Mesothelial cell of epicardium (in vitro differentiated cells): ENCODE measurements around the gene CSK. TPM values are rescaled to one million over a fixed set of nuclear protein-coding genes. Genes with fewer than 3 reads are reported as not detected.

Experiments used
- DNase-seq, 2 experiments: peaks; one replicate each; pipeline ENCODE4 v3.0.0; 2021; ENCODE audit warnings: low spot score in 2 of 2; ENCODE audit not compliant: unreplicated experiment in 2 of 2
- H3K27ac Mint-ChIP-seq: 2 replicates; pipeline ENCODE4 v1.8.0; 2021; ENCODE audit warnings: mixed read lengths
- H3K27me3 Mint-ChIP-seq: 2 replicates; pipeline ENCODE4 v1.8.0; 2021; ENCODE audit warnings: low read depth, mixed read lengths
- H3K36me3 Mint-ChIP-seq: 2 replicates; pipeline ENCODE4 v1.8.0; 2021; ENCODE audit warnings: mixed read lengths
- H3K4me1 Mint-ChIP-seq: 2 replicates; pipeline ENCODE4 v1.8.0; 2021; ENCODE audit warnings: mixed read lengths
- H3K4me3 Mint-ChIP-seq: 2 replicates; pipeline ENCODE4 v1.8.0; 2021; ENCODE audit warnings: mild to moderate bottlenecking, moderate library complexity, mixed read lengths
- H3K9me3 Mint-ChIP-seq: 2 replicates; pipeline ENCODE4 v1.8.0; 2021; ENCODE audit warnings: mixed read lengths
- total RNA-seq: library from RNA; stranded (reverse); gene quantifications from 3 replicates; pipeline ENCODE4 v1.2.1, GENCODE V29; 2021
- TF ChIP-seq, protein P1 (sequence below): fragments of 200-600 bp; sonication (generic); IDR thresholded peaks from one replicate; pipeline ENCODE4 v1.5.0; 2021; ENCODE audit warnings: antibody characterized with exemption; ENCODE audit not compliant: unreplicated experiment

CSK gene
- total RNA-seq, 1 donor from 2014 or later = 58.1 TPM

DNA sequence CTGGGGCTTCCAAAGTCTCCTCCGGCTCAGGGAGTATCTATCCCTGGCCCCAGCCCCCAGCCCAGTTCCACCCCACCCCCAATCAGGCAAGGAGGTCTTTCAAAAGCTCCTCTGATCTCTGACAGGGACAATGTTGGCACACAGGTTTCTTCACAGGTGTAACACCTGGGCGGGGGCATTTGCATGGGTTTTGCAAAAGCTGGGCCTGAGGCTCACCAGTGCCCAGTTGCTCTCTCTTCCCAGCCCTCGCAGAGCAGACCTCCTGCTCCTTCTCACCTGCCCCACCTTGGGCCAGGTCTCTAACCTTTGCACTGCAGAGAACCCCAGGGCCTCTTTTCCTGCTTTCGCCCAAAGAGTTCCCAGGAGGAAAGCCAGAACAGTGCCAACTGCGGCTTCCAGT lies 8.6 kb upstream of the CSK start:
- TF ChIP-seq, protein P1, sequence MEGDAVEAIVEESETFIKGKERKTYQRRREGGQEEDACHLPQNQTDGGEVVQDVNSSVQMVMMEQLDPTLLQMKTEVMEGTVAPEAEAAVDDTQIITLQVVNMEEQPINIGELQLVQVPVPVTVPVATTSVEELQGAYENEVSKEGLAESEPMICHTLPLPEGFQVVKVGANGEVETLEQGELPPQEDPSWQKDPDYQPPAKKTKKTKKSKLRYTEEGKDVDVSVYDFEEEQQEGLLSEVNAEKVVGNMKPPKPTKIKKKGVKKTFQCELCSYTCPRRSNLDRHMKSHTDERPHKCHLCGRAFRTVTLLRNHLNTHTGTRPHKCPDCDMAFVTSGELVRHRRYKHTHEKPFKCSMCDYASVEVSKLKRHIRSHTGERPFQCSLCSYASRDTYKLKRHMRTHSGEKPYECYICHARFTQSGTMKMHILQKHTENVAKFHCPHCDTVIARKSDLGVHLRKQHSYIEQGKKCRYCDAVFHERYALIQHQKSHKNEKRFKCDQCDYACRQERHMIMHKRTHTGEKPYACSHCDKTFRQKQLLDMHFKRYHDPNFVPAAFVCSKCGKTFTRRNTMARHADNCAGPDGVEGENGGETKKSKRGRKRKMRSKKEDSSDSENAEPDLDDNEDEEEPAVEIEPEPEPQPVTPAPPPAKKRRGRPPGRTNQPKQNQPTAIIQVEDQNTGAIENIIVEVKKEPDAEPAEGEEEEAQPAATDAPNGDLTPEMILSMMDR = no peak
- H3K27ac Mint-ChIP-seq = no peak overlapping the region
- no peaks in the 10 kb centered on the region for H3K9me3 Mint-ChIP-seq
- H3K36me3 Mint-ChIP-seq = no peaks in the 10 kb centered on the region
- H3K4me3 Mint-ChIP-seq = no peak overlapping the region
- peaks cover 19% of the 10 kb centered on the region for H3K4me1 Mint-ChIP-seq
- DNase-seq = no peak
- peaks cover 18% of the 10 kb centered on the region for H3K27me3 Mint-ChIP-seq

DNA sequence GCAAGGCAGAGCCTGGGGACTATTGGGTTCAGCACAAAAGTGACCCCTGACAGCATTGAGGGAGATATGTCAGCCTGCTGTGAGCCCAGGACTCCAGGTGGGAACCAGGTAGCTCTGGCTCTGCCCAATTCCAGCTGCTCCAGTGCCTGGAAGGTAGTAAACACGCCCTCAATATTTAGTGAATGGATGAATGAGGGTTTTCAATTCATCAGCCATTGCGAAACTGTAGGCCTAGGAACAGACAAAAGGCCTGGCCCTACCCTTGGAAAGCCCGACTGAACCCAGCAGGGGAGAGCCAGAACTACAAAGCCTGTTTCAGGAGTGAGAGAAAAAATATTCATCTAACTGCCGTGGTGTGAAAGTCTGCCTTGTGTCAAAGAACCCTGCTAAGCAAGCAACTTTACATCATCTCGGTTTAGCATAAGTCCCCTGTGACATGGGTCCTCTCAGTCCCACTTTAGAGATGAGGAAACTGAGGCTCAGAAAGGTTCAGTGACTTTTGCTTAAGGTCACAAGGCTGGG lies 8.1 kb upstream of the CSK start:
- H3K27ac Mint-ChIP-seq = no peak overlapping the region
- no peaks in the 10 kb centered on the region for H3K9me3 Mint-ChIP-seq
- no peak for DNase-seq
- H3K27me3 Mint-ChIP-seq = peaks cover 17% of the 10 kb centered on the region
- no peak overlapping the region for H3K4me3 Mint-ChIP-seq
- TF ChIP-seq, protein P1 = no peak
- peaks cover 16% of the 10 kb centered on the region for H3K4me1 Mint-ChIP-seq
- H3K36me3 Mint-ChIP-seq = no peaks in the 10 kb centered on the region

DNA sequence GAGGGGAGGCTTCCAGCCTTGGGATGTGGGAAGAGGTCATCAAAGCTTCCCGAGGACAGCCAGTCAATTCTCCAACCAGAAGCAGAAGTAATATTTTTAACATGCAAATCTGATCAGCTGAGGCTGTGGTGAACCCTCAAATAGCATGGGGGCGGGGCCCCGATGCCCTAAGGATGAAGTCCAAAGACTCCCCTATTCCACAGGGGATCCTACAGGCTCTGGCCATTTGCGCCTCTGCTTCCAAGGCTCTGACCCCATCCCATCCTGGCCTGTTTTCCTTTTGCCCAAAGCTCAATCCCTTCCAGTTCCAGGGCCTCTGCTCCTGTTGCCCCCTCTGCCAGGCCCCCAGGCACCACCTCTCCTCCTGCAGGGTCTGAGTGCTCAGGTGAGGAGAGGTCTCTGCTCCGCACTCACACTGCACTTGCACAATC lies 6.7 kb upstream of the CSK start:
- DNase-seq = no peak
- peaks cover 20% of the 10 kb centered on the region for H3K4me1 Mint-ChIP-seq
- TF ChIP-seq, protein P1 = no peak
- peaks cover 9% of the 10 kb centered on the region for H3K27me3 Mint-ChIP-seq
- H3K4me3 Mint-ChIP-seq = no peak overlapping the region
- no peaks in the 10 kb centered on the region for H3K9me3 Mint-ChIP-seq
- H3K27ac Mint-ChIP-seq = no peak overlapping the region
- no peaks in the 10 kb centered on the region for H3K36me3 Mint-ChIP-seq

DNA sequence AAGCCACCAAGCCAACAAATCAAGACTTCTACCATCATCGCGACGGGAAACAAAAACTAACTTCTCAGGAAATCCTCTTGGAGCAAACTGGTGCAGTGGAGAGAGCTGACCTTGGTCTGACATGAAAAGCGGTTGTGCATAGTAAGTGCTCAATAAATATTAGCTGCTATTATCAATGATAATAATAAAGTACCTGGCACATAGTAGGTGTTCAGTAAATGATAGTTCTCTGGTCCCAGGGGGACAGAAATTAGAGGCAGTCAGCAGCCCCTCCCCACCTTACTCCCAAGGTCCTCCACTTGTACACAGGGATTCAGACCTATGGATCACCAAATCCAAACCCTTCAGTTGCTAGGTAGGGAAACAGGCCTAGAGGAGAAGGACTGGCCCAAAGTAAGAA lies 6.0 kb upstream of the CSK start:
- TF ChIP-seq, protein P1 = no peak
- DNase-seq = no peak
- Mint-ChIP-seq H3K4me3 (no peak overlapping the region), H3K36me3 (no peaks in the 10 kb centered on the region), H3K27ac (no peak overlapping the region), H3K4me1 (peaks cover 27% of the 10 kb centered on the region), H3K9me3 (no peaks in the 10 kb centered on the region), H3K27me3 (peaks cover 3% of the 10 kb centered on the region)

DNA sequence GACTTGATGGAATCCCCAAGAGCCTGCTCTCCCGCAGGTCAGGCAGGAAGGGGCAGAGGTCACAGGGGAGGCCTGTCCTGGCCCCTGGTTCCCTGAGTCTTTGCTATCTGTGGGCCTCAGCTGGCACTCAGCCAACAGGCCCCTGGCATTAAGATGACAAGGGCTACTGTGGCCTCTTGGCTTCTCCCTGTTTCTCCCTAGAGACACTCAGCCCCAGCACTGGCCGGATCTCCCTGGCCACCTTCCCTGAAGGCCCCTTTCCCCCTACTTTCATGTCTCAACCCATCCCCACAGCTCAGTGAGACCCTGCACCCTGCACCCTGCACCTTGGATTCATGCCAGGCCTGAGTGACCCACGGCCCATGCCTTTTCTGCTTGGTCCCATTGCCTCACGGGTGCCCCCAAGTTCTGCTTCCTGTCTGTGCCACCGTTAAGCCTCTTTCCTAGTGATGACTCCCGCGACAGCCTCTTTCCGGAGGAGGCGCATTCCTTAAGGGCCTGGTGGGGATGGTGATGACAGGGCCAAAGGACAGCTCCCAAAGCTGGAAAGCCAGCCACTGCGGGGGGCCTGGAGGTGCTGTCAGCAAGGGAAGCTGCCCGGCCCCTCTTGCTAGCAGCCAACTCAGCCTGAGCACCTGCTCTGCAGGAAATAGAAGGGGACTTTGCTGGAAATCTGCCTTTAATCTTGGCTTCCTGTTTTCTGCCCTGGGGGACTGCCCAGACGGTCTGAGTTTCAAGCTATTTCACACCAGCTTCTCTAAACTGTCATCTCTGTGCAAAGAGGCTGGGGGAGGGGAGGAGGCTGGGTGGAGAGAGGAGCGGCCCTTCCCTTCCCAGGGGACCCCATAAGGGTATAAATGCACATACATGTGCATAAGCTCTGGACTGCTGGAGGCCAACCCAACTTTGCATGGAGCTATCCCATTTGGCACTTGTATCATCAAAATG lies 4.8 kb upstream of the CSK start:
- DNase-seq = no peak
- peaks cover 35% of the 10 kb centered on the region for H3K4me1 Mint-ChIP-seq
- H3K4me3 Mint-ChIP-seq = no peak overlapping the region
- TF ChIP-seq, protein P1 = no peak
- no peak overlapping the region for H3K27ac Mint-ChIP-seq
- no peaks in the 10 kb centered on the region for H3K9me3 Mint-ChIP-seq
- H3K27me3 Mint-ChIP-seq = peaks cover 2% of the 10 kb centered on the region
- no peaks in the 10 kb centered on the region for H3K36me3 Mint-ChIP-seq
